Measurements from ENCODE around the gene KNOP1.

The KNOP1 gene

GRCh38 chr16:19753815-19754643, 36.0 kb upstream of the KNOP1 start:
- no peak overlapping the region for H3K27ac ChIP-seq
- no peak for TF ChIP-seq CTCF (IDR thresholded peaks at IDR 0.05)
- no peaks in the 10 kb centered on the region for H3K36me3 ChIP-seq
- no peaks in the 10 kb centered on the region for H3K9me3 ChIP-seq
- no peak overlapping the region for H3K4me3 ChIP-seq (ENCODE audit: low read depth in 1 of 2, low read length in 1 of 2)
- peaks cover 0 to 7% of the 10 kb centered on the region in 2 experiments for H3K4me1 ChIP-seq (ENCODE audit: control insufficient read depth in 1 of 2, insufficient read depth in 1 of 2, low read depth in 1 of 2, low read length in 1 of 2)
- peaks cover 17% of the 10 kb centered on the region for H3K27me3 ChIP-seq

- H3K4me3 ChIP-seq (ENCODE audit: low read depth in 1 of 2, low read length in 1 of 2), result no peak overlapping the region
- no peaks in the 10 kb centered on the region for H3K4me1 ChIP-seq (ENCODE audit: control insufficient read depth in 1 of 2, insufficient read depth in 1 of 2, low read depth in 1 of 2, low read length in 1 of 2)
- no peak overlapping the region for H3K27ac ChIP-seq
- no peak for TF ChIP-seq CTCF (IDR thresholded peaks at IDR 0.05)
- H3K9me3 ChIP-seq, result no peaks in the 10 kb centered on the region
- H3K36me3 ChIP-seq, result no peaks in the 10 kb centered on the region
- H3K27me3 ChIP-seq, result no peaks in the 10 kb centered on the region
Measured at GRCh38 chr16:19751478-19752385, 33.7 kb upstream of the KNOP1 start.

- Histone ChIP-seq H3K27ac (no peak overlapping the region), H3K4me1 (ENCODE audit: control insufficient read depth in 1 of 2, insufficient read depth in 1 of 2, low read depth in 1 of 2, low read length in 1 of 2) (no peaks in the 10 kb centered on the region)
- TF ChIP-seq CTCF (IDR thresholded peaks at IDR 0.05), result no peak
Measured at GRCh38 chr16:19749571-19750080, 31.6 kb upstream of the KNOP1 start.

GRCh38 chr16:19748389-19749168, 30.6 kb upstream of the KNOP1 start:
- H3K9me3 ChIP-seq, result no peaks in the 10 kb centered on the region
- no peaks in the 10 kb centered on the region for H3K27me3 ChIP-seq
- H3K27ac ChIP-seq, result no peak overlapping the region
- no peaks in the 10 kb centered on the region for H3K36me3 ChIP-seq
- H3K4me1 ChIP-seq (ENCODE audit: control insufficient read depth in 1 of 2, insufficient read depth in 1 of 2, low read depth in 1 of 2, low read length in 1 of 2), result no peaks in the 10 kb centered on the region
- no peak for TF ChIP-seq CTCF (IDR thresholded peaks at IDR 0.05)
- H3K4me3 ChIP-seq (ENCODE audit: low read depth in 1 of 2, low read length in 1 of 2), result no peak overlapping the region

More at GRCh38 chr16:19749571-19750080, 31.6 kb upstream of the KNOP1 start:
- Histone ChIP-seq H3K27me3 (no peaks in the 10 kb centered on the region), H3K4me3 (ENCODE audit: low read depth in 1 of 2, low read length in 1 of 2) (no peak overlapping the region), H3K9me3 (no peaks in the 10 kb centered on the region), H3K36me3 (no peaks in the 10 kb centered on the region)

DNA sequence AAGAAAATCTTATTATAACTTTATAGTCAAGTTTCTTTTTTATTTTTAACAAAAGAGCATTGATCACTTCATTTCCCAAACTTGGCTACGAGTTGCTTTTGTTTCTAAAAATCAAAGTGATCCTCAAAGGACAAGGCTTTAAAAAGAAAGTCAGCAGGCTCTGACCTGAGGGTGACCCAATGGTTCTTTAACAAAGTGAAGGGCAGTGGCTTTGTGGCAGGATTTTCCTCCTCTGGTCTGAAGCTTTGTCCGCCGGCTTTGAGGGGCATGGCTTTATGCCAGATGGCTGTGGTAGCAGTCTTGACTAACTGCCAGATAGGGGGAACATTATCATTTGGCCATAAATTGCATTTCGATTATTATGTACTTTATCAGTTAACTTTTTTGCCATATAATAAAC, 28.5 kb upstream of the KNOP1 start:
- Histone ChIP-seq H3K27ac (no peak overlapping the region), H3K36me3 (no peaks in the 10 kb centered on the region), H3K9me3 (no peaks in the 10 kb centered on the region), H3K27me3 (no peaks in the 10 kb centered on the region), H3K4me1 (ENCODE audit: control insufficient read depth in 1 of 2, insufficient read depth in 1 of 2, low read depth in 1 of 2, low read length in 1 of 2) (no peaks in the 10 kb centered on the region), H3K4me3 (ENCODE audit: low read depth in 1 of 2, low read length in 1 of 2) (no peak overlapping the region)
- TF ChIP-seq CTCF (IDR thresholded peaks at IDR 0.05), result no peak

Data from neutrophil (primary cell).